GM19099 (cell line): ENCODE data around the gene MAPK13.

Experiments
- POLR2A ChIP-seq: IDR thresholded peaks from 3 replicates; pipeline ENCODE4 v1.6.1; 2011; ENCODE audit warnings: low read depth; ENCODE audit not compliant: insufficient read length; ENCODE audit errors: extremely low read depth

MAPK13 gene

DNA sequence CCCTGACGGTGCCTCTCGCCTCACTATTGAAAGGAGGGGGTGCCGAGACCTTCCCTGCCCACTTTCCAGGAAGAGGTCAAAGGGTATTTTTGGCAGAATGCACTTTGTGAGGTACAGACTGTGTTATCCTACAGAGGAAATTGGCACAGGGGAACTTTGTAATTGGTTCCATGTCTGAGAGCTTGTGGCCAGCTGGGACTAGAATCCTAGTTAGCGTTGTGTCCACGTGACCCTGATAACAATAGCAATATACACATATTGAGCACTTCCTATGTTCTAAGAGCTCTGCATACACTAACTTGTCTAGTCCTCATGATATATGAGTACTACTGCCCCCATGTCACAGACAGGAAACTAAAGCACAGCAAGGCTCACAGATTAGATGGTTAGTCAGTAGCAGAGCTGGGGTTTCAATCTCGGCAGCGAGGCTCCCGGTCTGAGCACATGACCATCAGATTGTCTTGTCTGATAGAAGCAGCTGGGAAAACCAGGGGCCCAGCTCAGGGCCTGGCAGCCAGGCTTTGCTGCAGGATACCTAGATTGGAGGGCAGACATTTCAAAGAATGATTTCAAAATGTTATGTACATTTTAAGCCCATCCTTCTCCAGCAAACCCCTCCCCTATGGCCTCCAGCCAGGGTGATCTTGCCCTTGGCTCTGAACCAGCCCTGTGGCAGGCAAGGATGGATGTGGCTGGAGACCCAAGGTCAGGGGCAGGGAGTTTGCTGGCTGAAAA lies 1.4 kb downstream of the MAPK13 start:
- no peak for TF ChIP-seq POLR2A

GRCh38 chr6:36132246-36132895 lies 2.1 kb downstream of the MAPK13 start:
- no peak for TF ChIP-seq POLR2A

GRCh38 chr6:36133148-36133547 lies 2.8 kb downstream of the MAPK13 start:
- no peak for TF ChIP-seq POLR2A

DNA sequence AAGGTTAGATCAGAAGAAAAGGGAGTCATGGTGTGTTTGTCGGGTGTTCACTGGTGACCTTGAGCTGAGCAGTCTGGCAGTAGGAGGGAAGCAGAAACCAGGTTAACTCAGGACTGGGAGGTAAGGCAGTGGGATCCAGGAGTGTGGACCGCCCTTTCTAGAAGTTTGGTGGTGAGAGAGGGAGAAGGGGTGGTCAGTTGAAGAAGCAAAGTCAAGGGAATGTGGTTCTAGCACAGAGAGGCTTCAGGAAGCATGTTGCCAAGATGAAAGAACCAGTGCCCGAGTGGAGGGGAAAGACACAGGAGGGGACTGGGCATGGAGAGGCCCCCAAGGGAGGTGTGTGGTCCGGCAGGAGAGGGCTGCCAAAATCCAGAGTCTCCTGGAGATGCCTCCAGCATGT lies 3.6 kb downstream of the MAPK13 start:
- TF ChIP-seq POLR2A, result no peak

DNA sequence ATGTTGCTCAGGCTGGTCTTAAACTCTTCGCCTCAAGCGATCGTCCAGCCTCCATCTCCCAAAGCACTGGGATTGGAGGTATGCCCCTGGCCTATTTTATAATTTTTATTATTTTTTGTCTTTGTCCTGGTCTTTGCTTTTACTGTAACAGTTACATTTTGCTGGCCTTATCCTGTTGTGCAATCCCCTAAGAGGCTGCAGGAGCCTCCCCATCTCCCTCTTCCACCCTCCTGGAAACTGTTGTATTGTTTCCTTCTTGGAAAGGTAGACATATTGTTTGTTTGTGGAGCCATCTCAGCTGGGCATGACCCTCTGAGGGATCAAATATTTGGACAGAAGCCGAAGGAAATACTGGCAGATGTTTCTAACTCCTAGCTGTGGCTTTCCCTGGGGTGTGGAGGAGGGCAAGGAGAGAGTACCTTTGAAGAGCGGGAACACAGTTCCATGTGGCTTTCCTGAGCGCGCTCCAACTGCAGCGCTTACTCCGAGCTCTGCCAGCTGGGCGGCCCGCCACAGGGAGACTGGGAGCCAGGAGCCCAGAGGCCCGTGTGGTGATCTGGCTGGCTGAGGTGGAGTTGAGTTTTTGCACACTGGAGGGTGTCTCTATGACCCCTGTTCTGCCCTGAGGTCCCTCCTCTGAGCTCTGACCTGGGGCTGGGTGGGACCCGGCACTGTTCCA lies 4.9 kb downstream of the MAPK13 start:
- no peak for TF ChIP-seq POLR2A

DNA sequence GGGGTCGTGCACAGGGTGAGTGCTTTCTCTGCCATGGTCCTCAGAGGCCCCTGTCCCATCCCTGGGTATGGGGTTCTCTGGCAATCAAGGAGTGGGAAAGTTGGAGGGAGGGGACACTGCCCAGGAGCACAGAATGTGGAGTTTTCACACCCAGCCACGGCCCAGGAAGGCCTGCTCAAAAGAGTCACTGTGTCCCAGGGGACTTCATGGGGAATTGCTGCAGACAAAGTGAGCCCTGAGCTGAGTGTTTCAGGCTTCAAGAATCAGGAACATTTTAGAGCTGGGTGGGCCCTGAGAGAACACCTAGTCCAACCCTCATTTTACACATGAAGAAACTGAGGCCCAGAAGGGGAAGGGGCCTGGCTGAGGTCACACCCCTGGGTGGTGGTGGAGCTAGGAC lies 5.7 kb downstream of the MAPK13 start:
- no peak for TF ChIP-seq POLR2A

GRCh38 chr6:36136551-36136950 lies 6.2 kb downstream of the MAPK13 start:
- no peak for TF ChIP-seq POLR2A

GRCh38 chr6:36138667-36139066 lies 8.4 kb downstream of the MAPK13 start:
- no peak for TF ChIP-seq POLR2A

DNA sequence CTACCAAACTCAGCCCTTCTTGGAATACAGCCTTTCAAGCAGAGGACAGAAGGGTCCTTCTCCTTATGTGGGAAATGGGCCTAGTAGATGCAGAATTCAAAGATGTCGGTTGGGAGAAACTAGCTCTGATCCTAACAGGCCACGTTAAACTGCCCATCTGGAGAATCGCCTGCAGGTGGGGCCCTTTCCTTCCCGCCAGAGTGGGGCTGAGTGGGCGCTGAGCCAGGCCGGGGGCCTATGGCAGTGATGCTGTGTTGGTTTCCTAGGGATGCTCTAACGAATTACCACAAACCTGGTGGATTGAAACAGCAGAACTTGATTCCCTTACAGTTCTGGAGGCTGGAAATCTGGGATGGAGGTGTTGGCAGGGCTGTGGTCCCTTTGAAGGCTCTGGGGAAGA lies 9.1 kb downstream of the MAPK13 start:
- TF ChIP-seq POLR2A, result no peak

DNA sequence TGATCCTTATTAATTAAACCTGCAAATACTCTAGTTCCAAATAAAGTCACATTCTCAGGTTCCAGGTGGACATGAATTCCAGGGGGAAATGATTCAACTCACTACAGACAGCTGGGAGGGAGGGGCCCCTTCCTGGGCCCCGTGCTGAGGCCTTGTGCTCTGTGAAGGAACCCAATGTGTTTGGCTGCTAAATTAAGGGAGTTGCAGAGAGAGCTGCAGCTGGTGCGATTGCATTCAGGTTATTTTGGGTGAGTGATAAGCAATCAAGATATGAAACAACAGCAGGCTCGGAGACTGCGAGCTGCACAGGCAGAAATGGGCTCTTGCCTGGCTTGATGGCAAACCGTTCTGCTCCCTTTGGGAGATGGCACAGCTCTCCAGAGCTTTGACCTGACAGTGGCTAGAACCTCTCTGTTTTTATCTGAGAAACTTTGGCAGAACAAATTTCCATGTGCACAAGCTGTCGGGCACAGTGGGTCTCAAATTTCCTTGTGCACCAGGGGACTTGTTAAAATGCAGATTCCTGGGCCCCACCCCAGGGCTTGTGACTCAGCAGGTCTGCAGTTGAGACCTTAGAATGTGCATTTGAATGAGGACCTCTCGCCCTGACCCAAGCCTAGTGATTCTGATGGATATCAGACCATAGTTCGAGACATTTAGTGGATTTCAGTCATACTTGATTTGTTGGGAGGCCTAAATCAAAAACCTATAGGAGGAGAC lies 9.8 kb downstream of the MAPK13 start:
- no peak for TF ChIP-seq POLR2A

DNA sequence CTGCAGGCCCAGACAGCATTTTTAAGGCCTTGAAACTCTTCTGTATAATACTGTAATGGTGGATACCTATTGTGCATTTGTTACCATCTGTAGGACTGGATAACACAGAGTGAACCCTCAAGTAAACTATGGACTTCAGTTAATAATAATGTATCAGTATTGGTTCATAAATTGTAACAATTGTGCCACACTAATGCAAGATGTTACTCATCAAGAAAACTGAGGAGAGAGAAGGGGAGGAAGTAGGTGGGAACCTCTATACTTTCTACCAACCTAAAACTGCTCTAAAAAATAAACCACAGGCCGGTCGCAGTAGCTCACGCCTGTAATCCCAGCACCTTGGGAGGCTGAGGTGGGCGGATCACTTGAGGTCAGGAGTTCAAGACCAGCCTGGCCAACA lies 10.8 kb downstream of the MAPK13 start:
- TF ChIP-seq POLR2A, result no peak

GRCh38 chr6:36141961-36142360 lies 11.6 kb downstream of the MAPK13 start:
- no peak for TF ChIP-seq POLR2A

GRCh38 chr6:36142971-36143838 lies 12.9 kb downstream of the MAPK13 start:
- no peak for TF ChIP-seq POLR2A

DNA sequence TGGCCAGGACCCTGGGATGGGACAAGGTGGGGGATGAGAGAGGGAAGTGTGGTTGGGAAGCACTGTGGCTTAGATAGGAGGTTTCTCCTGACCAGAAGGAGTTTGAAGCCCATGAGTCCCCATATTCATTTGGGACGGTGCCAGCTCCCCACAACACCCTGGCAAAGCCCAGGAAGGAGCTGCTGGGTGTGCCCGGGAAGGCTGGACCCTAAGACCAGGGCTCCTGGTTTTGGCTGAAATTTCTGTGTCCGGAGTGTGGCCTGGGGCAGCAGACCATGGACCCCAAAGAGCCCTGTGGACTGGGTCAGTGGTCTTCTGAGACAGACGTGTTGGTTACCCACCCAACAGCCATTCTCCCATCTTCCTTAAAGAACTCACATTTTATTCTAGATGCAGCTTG lies 15.2 kb downstream of the MAPK13 start:
- no peak for TF ChIP-seq POLR2A

GRCh38 chr6:36147294-36147693 lies 17.0 kb downstream of the MAPK13 start:
- no peak for TF ChIP-seq POLR2A

DNA sequence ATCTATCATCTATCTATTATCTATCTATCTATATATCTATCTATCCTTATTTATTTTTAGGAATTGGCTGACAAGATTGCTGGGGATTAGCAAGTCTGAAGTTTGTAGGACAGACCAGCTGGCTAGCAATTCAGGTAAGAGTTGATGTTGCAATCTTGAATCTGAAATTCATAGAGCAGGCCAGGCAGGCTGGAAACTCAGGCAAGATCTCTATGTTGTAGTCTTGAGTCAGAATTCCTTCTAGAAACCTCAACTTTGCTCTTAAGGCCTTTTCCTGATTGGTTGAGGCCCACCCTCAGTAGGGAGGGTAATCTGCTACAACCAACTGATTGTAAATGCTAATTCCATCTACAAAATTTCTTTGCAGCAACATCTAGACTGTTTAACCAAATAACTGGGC lies 19.2 kb downstream of the MAPK13 start:
- TF ChIP-seq POLR2A, result no peak
